CD14-positive monocyte (primary cell): ENCODE data around the gene SRXN1. TPM values are rescaled to one million over a fixed set of nuclear protein-coding genes. Genes with fewer than 3 reads are reported as not detected.
"Not testable (repeated sequence)": the region's sequence is repeated elsewhere in the genome, so short reads cannot be mapped to it uniquely, and the experiment has no call there.

Experiments
- DNase-seq, 3 donors: peaks; one replicate each; pipeline ENCODE4 v3.0.0-alpha.2; 2011 to 2022
- H2AFZ ChIP-seq: 2 replicates; pipeline ENCODE4 v1.6.0; 2012; ENCODE audit warnings: mild to moderate bottlenecking, low read depth, low read length, inconsistent platforms; ENCODE audit not compliant: insufficient read depth, poor library complexity, severe bottlenecking
- H3K27ac ChIP-seq, 2 donors: 1 replicate in 1 of 2; 2 replicates in 1 of 2; pipeline ENCODE4 v1.5.1; 2012 to 2013; ENCODE audit warnings: low read length in 2 of 2, control low read depth in 1 of 2, inconsistent platforms in 1 of 2, low read depth in 1 of 2, mild to moderate bottlenecking in 1 of 2
- H3K27me3 ChIP-seq, 2 donors: one replicate each; pipeline versions ENCODE4 v1.6.0 to v1.6.1; 2011 to 2013; ENCODE audit warnings: low read length in 2 of 2; ENCODE audit not compliant: control insufficient read depth in 2 of 2, insufficient read depth in 2 of 2
- H3K36me3 ChIP-seq, 2 donors: replicated peaks in 1 of 2; 1 replicate in 1 of 2; 2 replicates in 1 of 2; pipeline versions ENCODE4 v1.5.1 to v1.6.1; 2012 to 2013; ENCODE audit warnings: low read length in 2 of 2, control low read depth in 1 of 2, inconsistent platforms in 1 of 2, mild to moderate bottlenecking in 1 of 2; ENCODE audit not compliant: insufficient read depth in 2 of 2, control insufficient read depth in 1 of 2
- H3K4me1 ChIP-seq, 2 donors: 1 replicate in 1 of 2; 2 replicates in 1 of 2; pipeline versions ENCODE4 v1.5.1 to v1.6.1; 2012 to 2013; ENCODE audit warnings: low read length in 2 of 2, control low read depth in 1 of 2, inconsistent platforms in 1 of 2, mild to moderate bottlenecking in 1 of 2, moderate library complexity in 1 of 2; ENCODE audit not compliant: insufficient read depth in 2 of 2, control insufficient read depth in 1 of 2
- H3K4me2 ChIP-seq: replicated peaks from 2 replicates; pipeline ENCODE3; 2012; ENCODE audit warnings: low read length, moderate library complexity, mild to moderate bottlenecking; ENCODE audit not compliant: poor library complexity, severe bottlenecking; ENCODE audit errors: extremely low read depth
- H3K4me3 ChIP-seq, 3 experiments: fragments of 200-600 bp in 1 of 3; sonication (generic) in 1 of 3; replicated peaks in 1 of 3; 1 replicate in 2 of 3; 2 replicates in 1 of 3; pipeline ENCODE4 v1.5.1; 2011 to 2013; ENCODE audit warnings: low read length in 3 of 3, mild to moderate bottlenecking in 3 of 3, control low read depth in 2 of 3, low read depth in 2 of 3, inconsistent platforms in 1 of 3, moderate library complexity in 1 of 3
- H3K79me2 ChIP-seq: 2 replicates; pipeline ENCODE4 v1.6.0; 2012; ENCODE audit warnings: mild to moderate bottlenecking, control low read depth, inconsistent platforms, low read length, moderate library complexity; ENCODE audit not compliant: insufficient read depth
- H3K9ac ChIP-seq: 2 replicates; pipeline ENCODE4 v1.6.0; 2017; ENCODE audit warnings: low read length, mild to moderate bottlenecking; ENCODE audit not compliant: insufficient read depth, poor library complexity, severe bottlenecking
- H3K9me3 ChIP-seq, 2 donors: replicated peaks in 1 of 2; 1 replicate in 1 of 2; 2 replicates in 1 of 2; pipeline versions ENCODE4 v1.5.1 to v1.6.1; 2012 to 2013; ENCODE audit warnings: low read length in 2 of 2, control low read depth in 1 of 2; ENCODE audit not compliant: control insufficient read depth in 1 of 2, insufficient read depth in 1 of 2
- H4K20me1 ChIP-seq: 2 replicates; pipeline ENCODE4 v1.6.0; 2012; ENCODE audit warnings: mild to moderate bottlenecking, low read length, control low read depth, moderate library complexity; ENCODE audit not compliant: insufficient read depth
- H3K27ac Mint-ChIP-seq, 7 donors: one replicate each; pipeline ENCODE4 v1.8.0; 2020; ENCODE audit warnings: mild to moderate bottlenecking in 7 of 7, mixed read lengths in 7 of 7, moderate library complexity in 6 of 7, inconsistent platforms in 2 of 7
- H3K27me3 Mint-ChIP-seq, 3 donors: one replicate each; pipeline ENCODE4 v1.8.0; 2021 to 2022; ENCODE audit warnings: low read depth in 3 of 3, mild to moderate bottlenecking in 3 of 3, mixed read lengths in 3 of 3, moderate library complexity in 3 of 3, inconsistent platforms in 1 of 3
- H3K36me3 Mint-ChIP-seq, 2 donors: one replicate each; pipeline ENCODE4 v1.8.0; 2020; ENCODE audit warnings: mixed read lengths in 2 of 2, inconsistent platforms in 1 of 2, mild to moderate bottlenecking in 1 of 2
- H3K4me1 Mint-ChIP-seq: one replicate; pipeline ENCODE4 v1.8.0; 2020; ENCODE audit warnings: mild to moderate bottlenecking, mixed read lengths
- H3K4me3 Mint-ChIP-seq, 2 donors: one replicate each; pipeline ENCODE4 v1.8.0; 2020; ENCODE audit warnings: mild to moderate bottlenecking in 2 of 2, mixed read lengths in 2 of 2, moderate library complexity in 1 of 2
- H3K9me3 Mint-ChIP-seq, 7 donors: one replicate each; pipeline ENCODE4 v1.8.0; 2020 to 2022; ENCODE audit warnings: mixed read lengths in 7 of 7, mild to moderate bottlenecking in 6 of 7, moderate library complexity in 6 of 7, inconsistent platforms in 2 of 7
- CTCF ChIP-seq: fragments of 200-600 bp; IDR thresholded peaks from one replicate; pipeline ENCODE4 v1.8.0; 2022; ENCODE audit warnings: antibody characterized with exemption, mild to moderate bottlenecking
- WGBS: methylation state at CpG from one replicate; pipeline ENCODE4 v1.1.5; 2013; ENCODE audit warnings: missing lambda C conversion rate; ENCODE audit not compliant: insufficient coverage; 5-methylcytosine and 5-hydroxymethylcytosine counted together
- intact Hi-C, 2 donors: fragments of 100-400 bp; cut with micrococcal nuclease; formaldehyde crosslinking; loops; one replicate each; pipeline versions ENCODE4 v1.15.0 to v1.15.1; 2023
- polyA plus RNA-seq, 3 donors: library from polyadenylated mRNA; depleted of rRNA in 1 of 3; unstranded in 2 of 3; stranded (reverse) in 1 of 3; fragments of 300-500 nt in 2 of 3; fragments of >200 nt in 1 of 3; fragmentation: Illumina TruSeq in 2 of 3; gene quantifications; 1 replicate in 2 of 3; 2 replicates in 1 of 3; pipeline ENCODE4 v1.2.3, GENCODE V29; 2012 to 2021

The SRXN1 gene
- polyA plus RNA-seq, 3 donors: 33.5 to 62.4 (median 56.6) TPM

- no peak overlapping the region for H2AFZ ChIP-seq
- no peak for DNase-seq
- no peak overlapping the region for H3K4me2 ChIP-seq
- H3K4me3 Mint-ChIP-seq: no peak overlapping the region
- H3K36me3 Mint-ChIP-seq: peaks cover 31 to 35% of the 10 kb centered on the region in 2 donors
- peaks cover 51% of the 10 kb centered on the region for H4K20me1 ChIP-seq
- peaks cover 4 to 9% of the 10 kb centered on the region in 2 donors for H3K9me3 ChIP-seq
- H3K4me3 ChIP-seq: no peak overlapping the region
- peaks cover 26 to 30% of the 10 kb centered on the region in 2 donors for H3K36me3 ChIP-seq
- TF ChIP-seq CTCF: no peak
- H3K9ac ChIP-seq: no peak overlapping the region
- H3K27ac Mint-ChIP-seq: no peak overlapping the region
- 86% methylated on average over 1 of the region's 11 CpGs for WGBS
- peaks cover 0 to 14% (median 6%) of the 10 kb centered on the region in 7 donors for H3K9me3 Mint-ChIP-seq
- H3K4me1 ChIP-seq: peaks cover 7 to 8% of the 10 kb centered on the region in 2 donors
- intact Hi-C loops: loop anchor here (5.0 kb wide), 1 partner anchor 83 kb away; no protein-coding TSS in a partner anchor
- H3K27me3 Mint-ChIP-seq: peaks cover 16 to 30% (median 26%) of the 10 kb centered on the region in 3 donors
- H3K4me1 Mint-ChIP-seq: peaks cover 15% of the 10 kb centered on the region
- no peaks in the 10 kb centered on the region for H3K79me2 ChIP-seq
- no peak overlapping the region for H3K27ac ChIP-seq
- peaks cover 3 to 15% of the 10 kb centered on the region in 2 donors for H3K27me3 ChIP-seq
Observed at GRCh38 chr20:644692-645317, 8.2 kb downstream of the SRXN1 start.

GRCh38 chr20:642398-643174, 10.4 kb downstream of the SRXN1 start:
- Histone ChIP-seq H3K9me3 (peaks cover 0 to under 1% of the 10 kb centered on the region in 2 donors), H3K79me2 (no peaks in the 10 kb centered on the region), H3K27me3 (peaks cover 3 to 15% of the 10 kb centered on the region in 2 donors), H3K36me3 (peaks cover 7 to 8% of the 10 kb centered on the region in 2 donors), H3K9ac (no peak overlapping the region), H3K4me2 (no peak overlapping the region), H3K4me1 (peaks cover 7 to 8% of the 10 kb centered on the region in 2 donors), H4K20me1 (peaks cover 32% of the 10 kb centered on the region), H3K4me3 (no peak overlapping the region), H2AFZ (no peak overlapping the region), H3K27ac (no peak overlapping the region)
- H3K27ac Mint-ChIP-seq: no peak overlapping the region
- peaks cover 16 to 33% (median 26%) of the 10 kb centered on the region in 3 donors for H3K27me3 Mint-ChIP-seq
- no peak for DNase-seq
- peaks cover 0 to 9% (median 1%) of the 10 kb centered on the region in 7 donors for H3K9me3 Mint-ChIP-seq
- TF ChIP-seq CTCF: no peak
- 5% methylated on average over 46 of the region's 57 CpGs for WGBS
- peak overlapping the region in 1 of 2 donors; percentile 65 for H3K4me3 Mint-ChIP-seq
- H3K36me3 Mint-ChIP-seq: peaks cover 10 to 13% of the 10 kb centered on the region in 2 donors
- intact Hi-C loops: loop anchor here in 1 of 2 donors (5.0 kb wide), 1 partner anchor 80 kb away; no protein-coding TSS in a partner anchor
- H3K4me1 Mint-ChIP-seq: peaks cover 15% of the 10 kb centered on the region

GRCh38 chr20:642013-642397, 11.0 kb downstream of the SRXN1 start:
- H3K36me3 Mint-ChIP-seq, H3K27ac Mint-ChIP-seq, H3K9me3 Mint-ChIP-seq, H2AFZ ChIP-seq, H3K36me3 ChIP-seq, H3K79me2 ChIP-seq, DNase-seq, H3K4me2 ChIP-seq, H3K4me1 ChIP-seq, H3K9me3 ChIP-seq, H3K4me3 Mint-ChIP-seq, H3K27ac ChIP-seq, H3K4me3 ChIP-seq, H3K9ac ChIP-seq: not testable (repeated sequence)
- H3K4me1 Mint-ChIP-seq: peaks cover 14% of the 10 kb centered on the region
- WGBS: no CpG with 5 or more reads among the region's 13 CpGs
- peaks cover 16 to 37% (median 26%) of the 10 kb centered on the region in 3 donors for H3K27me3 Mint-ChIP-seq
- H4K20me1 ChIP-seq: peaks cover 26% of the 10 kb centered on the region
- intact Hi-C loops: loop anchor here in 1 of 2 donors (5.0 kb wide), 1 partner anchor 80 kb away; no protein-coding TSS in a partner anchor
- peaks cover 3 to 15% of the 10 kb centered on the region in 2 donors for H3K27me3 ChIP-seq
